SK-N-SH (cell line): ENCODE data around the gene AKT1S1.

Experiments used
- CTCF ChIP-seq: fragments of 200-600 bp; sonication (generic); IDR thresholded peaks from 2 replicates; pipeline ENCODE4 v1.6.1; 2017; ENCODE audit warnings: antibody characterized with exemption, mild to moderate bottlenecking, moderate library complexity
- GATA2 ChIP-seq: sonication (generic); formaldehyde crosslinking; IDR thresholded peaks from 2 replicates; pipeline ENCODE4 v1.5.0; 2020; ENCODE audit warnings: mild to moderate bottlenecking, missing genetic modification reagents
- NFIC ChIP-seq: IDR thresholded peaks from 2 replicates; pipeline ENCODE4 v1.4.0; 2012; ENCODE audit warnings: borderline replicate concordance
- NRF1 ChIP-seq: IDR thresholded peaks from 2 replicates; pipeline ENCODE4 v1.6.1; 2012; ENCODE audit warnings: low read depth, mild to moderate bottlenecking, low read length
- POLR2AphosphoS5 ChIP-seq: IDR thresholded peaks from 2 replicates; pipeline ENCODE4 v1.6.1; 2012; ENCODE audit warnings: low read depth, low read length
- REST ChIP-seq: IDR thresholded peaks from 2 replicates; pipeline ENCODE4 v1.6.1; 2012; ENCODE audit warnings: mild to moderate bottlenecking, low read depth, low read length, moderate library complexity
- RFX5 ChIP-seq: IDR thresholded peaks from 2 replicates; pipeline ENCODE4 v1.6.1; 2012; ENCODE audit warnings: mild to moderate bottlenecking, improper control_type of control experiment, low read length
- TEAD4 ChIP-seq: IDR thresholded peaks from 2 replicates; pipeline ENCODE4 v1.4.0; 2012; ENCODE audit warnings: mild to moderate bottlenecking, borderline replicate concordance; ENCODE audit not compliant: insufficient read depth
- USF2 ChIP-seq: fragments of 150-350 bp; IDR thresholded peaks from 2 replicates; pipeline ENCODE4 v1.6.1; 2017; ENCODE audit warnings: antibody characterized with exemption, low read length, low read depth, borderline replicate concordance

- TF ChIP-seq CTCF (no peak), RFX5 (no peak), POLR2AphosphoS5 (no peak), REST (no peak), NFIC (no peak), USF2 (no peak), TEAD4 (no peak), GATA2 (no peak), NRF1 (no peak)
Measured at GRCh38 chr19:49894879-49895565, 17.9 kb upstream of the AKT1S1 start.
